Measurements from ENCODE around the gene CD83.

CD83 gene

GRCh38 chr6:14120546-14120945 is 3.0 kb downstream of the CD83 start:
- Histone ChIP-seq H3K4me3 (ENCODE audit: low read length in 2 of 2) (no peak overlapping the region), H3K4me1 (ENCODE audit: control insufficient read depth in 2 of 2, insufficient read depth in 2 of 2, low read length in 2 of 2) (peaks cover 5 to 12% of the 10 kb centered on the region in 2 donors), H3K36me3 (ENCODE audit: control insufficient read depth in 2 of 2, insufficient read depth in 2 of 2, low read length in 2 of 2) (no peaks in the 10 kb centered on the region), H3K9me3 (ENCODE audit: control insufficient read depth in 2 of 2, low read length in 2 of 2) (no peaks in the 10 kb centered on the region), H3K27ac (ENCODE audit: low read depth in 2 of 2, low read length in 2 of 2) (no peak overlapping the region), H3K9ac (ENCODE audit: low read depth in 1 of 2, low read length in 2 of 2) (no peak overlapping the region), H3K27me3 (ENCODE audit: control insufficient read depth in 2 of 2, insufficient read depth in 2 of 2, low read length in 2 of 2) (no peaks in the 10 kb centered on the region)

GRCh38 chr6:14121936-14122344 is 4.4 kb downstream of the CD83 start:
- Histone ChIP-seq H3K27ac (ENCODE audit: low read depth in 2 of 2, low read length in 2 of 2) (peak overlapping the region; percentile 44 to 63), H3K27me3 (ENCODE audit: control insufficient read depth in 2 of 2, insufficient read depth in 2 of 2, low read length in 2 of 2) (no peaks in the 10 kb centered on the region), H3K9ac (ENCODE audit: low read depth in 1 of 2, low read length in 2 of 2) (no peak overlapping the region), H3K9me3 (ENCODE audit: control insufficient read depth in 2 of 2, low read length in 2 of 2) (no peaks in the 10 kb centered on the region), H3K4me3 (ENCODE audit: low read length in 2 of 2) (no peak overlapping the region), H3K36me3 (ENCODE audit: control insufficient read depth in 2 of 2, insufficient read depth in 2 of 2, low read length in 2 of 2) (no peaks in the 10 kb centered on the region), H3K4me1 (ENCODE audit: control insufficient read depth in 2 of 2, insufficient read depth in 2 of 2, low read length in 2 of 2) (peaks cover 5 to 10% of the 10 kb centered on the region in 2 donors)

GRCh38 chr6:14123386-14124111 is 6.0 kb downstream of the CD83 start:
- no peaks in the 10 kb centered on the region for H3K9me3 ChIP-seq (ENCODE audit: control insufficient read depth in 2 of 2, low read length in 2 of 2)
- peaks cover 0 to 10% of the 10 kb centered on the region in 2 donors for H3K4me1 ChIP-seq (ENCODE audit: control insufficient read depth in 2 of 2, insufficient read depth in 2 of 2, low read length in 2 of 2)
- H3K27ac ChIP-seq (ENCODE audit: low read depth in 2 of 2, low read length in 2 of 2), result peak overlapping the region in 1 of 2 donors; percentile 43
- no peak overlapping the region for H3K4me3 ChIP-seq (ENCODE audit: low read length in 2 of 2)
- H3K27me3 ChIP-seq (ENCODE audit: control insufficient read depth in 2 of 2, insufficient read depth in 2 of 2, low read length in 2 of 2), result no peaks in the 10 kb centered on the region
- H3K9ac ChIP-seq (ENCODE audit: low read depth in 1 of 2, low read length in 2 of 2), result no peak overlapping the region
- H3K36me3 ChIP-seq (ENCODE audit: control insufficient read depth in 2 of 2, insufficient read depth in 2 of 2, low read length in 2 of 2), result no peaks in the 10 kb centered on the region

GRCh38 chr6:14125346-14125745 is 7.8 kb downstream of the CD83 start:
- H3K4me1 ChIP-seq (ENCODE audit: control insufficient read depth in 2 of 2, insufficient read depth in 2 of 2, low read length in 2 of 2), result peaks cover 0 to 7% of the 10 kb centered on the region in 2 donors
- H3K4me3 ChIP-seq (ENCODE audit: low read length in 2 of 2), result no peak overlapping the region
- no peak overlapping the region for H3K27ac ChIP-seq (ENCODE audit: low read depth in 2 of 2, low read length in 2 of 2)
- no peaks in the 10 kb centered on the region for H3K27me3 ChIP-seq (ENCODE audit: control insufficient read depth in 2 of 2, insufficient read depth in 2 of 2, low read length in 2 of 2)
- no peaks in the 10 kb centered on the region for H3K9me3 ChIP-seq (ENCODE audit: control insufficient read depth in 2 of 2, low read length in 2 of 2)
- no peaks in the 10 kb centered on the region for H3K36me3 ChIP-seq (ENCODE audit: control insufficient read depth in 2 of 2, insufficient read depth in 2 of 2, low read length in 2 of 2)
- no peak overlapping the region for H3K9ac ChIP-seq (ENCODE audit: low read depth in 1 of 2, low read length in 2 of 2)

- H3K36me3 ChIP-seq (ENCODE audit: control insufficient read depth in 2 of 2, insufficient read depth in 2 of 2, low read length in 2 of 2), result no peaks in the 10 kb centered on the region
- H3K4me3 ChIP-seq (ENCODE audit: low read length in 2 of 2), result no peak overlapping the region
- H3K9me3 ChIP-seq (ENCODE audit: control insufficient read depth in 2 of 2, low read length in 2 of 2), result no peaks in the 10 kb centered on the region
- peaks cover 0 to 7% of the 10 kb centered on the region in 2 donors for H3K4me1 ChIP-seq (ENCODE audit: control insufficient read depth in 2 of 2, insufficient read depth in 2 of 2, low read length in 2 of 2)
- H3K27me3 ChIP-seq (ENCODE audit: control insufficient read depth in 2 of 2, insufficient read depth in 2 of 2, low read length in 2 of 2), result no peaks in the 10 kb centered on the region
- no peak overlapping the region for H3K27ac ChIP-seq (ENCODE audit: low read depth in 2 of 2, low read length in 2 of 2)
- H3K9ac ChIP-seq (ENCODE audit: low read depth in 1 of 2, low read length in 2 of 2), result no peak overlapping the region
Measured at GRCh38 chr6:14126191-14126590, 8.6 kb downstream of the CD83 start.

GRCh38 chr6:14127611-14128010 is 10.0 kb downstream of the CD83 start:
- Histone ChIP-seq H3K27me3 (ENCODE audit: control insufficient read depth in 2 of 2, insufficient read depth in 2 of 2, low read length in 2 of 2) (no peaks in the 10 kb centered on the region), H3K9me3 (ENCODE audit: control insufficient read depth in 2 of 2, low read length in 2 of 2) (no peaks in the 10 kb centered on the region), H3K36me3 (ENCODE audit: control insufficient read depth in 2 of 2, insufficient read depth in 2 of 2, low read length in 2 of 2) (no peaks in the 10 kb centered on the region), H3K9ac (ENCODE audit: low read depth in 1 of 2, low read length in 2 of 2) (no peak overlapping the region), H3K4me3 (ENCODE audit: low read length in 2 of 2) (no peak overlapping the region), H3K27ac (ENCODE audit: low read depth in 2 of 2, low read length in 2 of 2) (no peak overlapping the region), H3K4me1 (ENCODE audit: control insufficient read depth in 2 of 2, insufficient read depth in 2 of 2, low read length in 2 of 2) (peaks cover 0 to 7% of the 10 kb centered on the region in 2 donors)

GRCh38 chr6:14128012-14128411 is 10.4 kb downstream of the CD83 start:
- Histone ChIP-seq H3K9me3 (ENCODE audit: control insufficient read depth in 2 of 2, low read length in 2 of 2) (no peaks in the 10 kb centered on the region), H3K9ac (ENCODE audit: low read depth in 1 of 2, low read length in 2 of 2) (no peak overlapping the region), H3K4me1 (ENCODE audit: control insufficient read depth in 2 of 2, insufficient read depth in 2 of 2, low read length in 2 of 2) (peaks cover 0 to 7% of the 10 kb centered on the region in 2 donors), H3K4me3 (ENCODE audit: low read length in 2 of 2) (no peak overlapping the region), H3K36me3 (ENCODE audit: control insufficient read depth in 2 of 2, insufficient read depth in 2 of 2, low read length in 2 of 2) (no peaks in the 10 kb centered on the region), H3K27ac (ENCODE audit: low read depth in 2 of 2, low read length in 2 of 2) (no peak overlapping the region), H3K27me3 (ENCODE audit: control insufficient read depth in 2 of 2, insufficient read depth in 2 of 2, low read length in 2 of 2) (no peaks in the 10 kb centered on the region)

GRCh38 chr6:14128746-14129145 is 11.2 kb downstream of the CD83 start:
- no peaks in the 10 kb centered on the region for H3K9me3 ChIP-seq (ENCODE audit: control insufficient read depth in 2 of 2, low read length in 2 of 2)
- H3K36me3 ChIP-seq (ENCODE audit: control insufficient read depth in 2 of 2, insufficient read depth in 2 of 2, low read length in 2 of 2), result no peaks in the 10 kb centered on the region

GRCh38 chr6:14129575-14129974 is 12.0 kb downstream of the CD83 start:
- Histone ChIP-seq H3K9ac (ENCODE audit: low read depth in 1 of 2, low read length in 2 of 2) (peak overlapping the region in 1 of 2 donors; percentile 24), H3K27ac (ENCODE audit: low read depth in 2 of 2, low read length in 2 of 2) (no peak overlapping the region), H3K36me3 (ENCODE audit: control insufficient read depth in 2 of 2, insufficient read depth in 2 of 2, low read length in 2 of 2) (no peaks in the 10 kb centered on the region), H3K4me1 (ENCODE audit: control insufficient read depth in 2 of 2, insufficient read depth in 2 of 2, low read length in 2 of 2) (peaks cover 0 to 7% of the 10 kb centered on the region in 2 donors), H3K9me3 (ENCODE audit: control insufficient read depth in 2 of 2, low read length in 2 of 2) (no peaks in the 10 kb centered on the region), H3K4me3 (ENCODE audit: low read length in 2 of 2) (no peak overlapping the region), H3K27me3 (ENCODE audit: control insufficient read depth in 2 of 2, insufficient read depth in 2 of 2, low read length in 2 of 2) (no peaks in the 10 kb centered on the region)

More at GRCh38 chr6:14128746-14129145, 11.2 kb downstream of the CD83 start:
- Histone ChIP-seq H3K4me3 (ENCODE audit: low read length in 2 of 2) (no peak overlapping the region), H3K9ac (ENCODE audit: low read depth in 1 of 2, low read length in 2 of 2) (no peak overlapping the region), H3K27me3 (ENCODE audit: control insufficient read depth in 2 of 2, insufficient read depth in 2 of 2, low read length in 2 of 2) (no peaks in the 10 kb centered on the region), H3K4me1 (ENCODE audit: control insufficient read depth in 2 of 2, insufficient read depth in 2 of 2, low read length in 2 of 2) (peaks cover 0 to 7% of the 10 kb centered on the region in 2 donors), H3K27ac (ENCODE audit: low read depth in 2 of 2, low read length in 2 of 2) (no peak overlapping the region)

GRCh38 chr6:14130435-14131075 is 13.0 kb downstream of the CD83 start:
- Histone ChIP-seq H3K9me3 (ENCODE audit: control insufficient read depth in 2 of 2, low read length in 2 of 2) (no peaks in the 10 kb centered on the region), H3K27ac (ENCODE audit: low read depth in 2 of 2, low read length in 2 of 2) (no peak overlapping the region), H3K9ac (ENCODE audit: low read depth in 1 of 2, low read length in 2 of 2) (no peak overlapping the region), H3K27me3 (ENCODE audit: control insufficient read depth in 2 of 2, insufficient read depth in 2 of 2, low read length in 2 of 2) (no peaks in the 10 kb centered on the region), H3K4me3 (ENCODE audit: low read length in 2 of 2) (no peak overlapping the region), H3K36me3 (ENCODE audit: control insufficient read depth in 2 of 2, insufficient read depth in 2 of 2, low read length in 2 of 2) (no peaks in the 10 kb centered on the region), H3K4me1 (ENCODE audit: control insufficient read depth in 2 of 2, insufficient read depth in 2 of 2, low read length in 2 of 2) (peaks cover 0 to 7% of the 10 kb centered on the region in 2 donors)

Measured in mucosa of rectum (tissue), 2 donors.